Dermis blood vessel endothelial cell (primary cell): ENCODE results near the gene PDZD4. TPM values are rescaled to one million over a fixed set of nuclear protein-coding genes. Genes with fewer than 3 reads are reported as not detected.

Experiments used
- total RNA-seq: library from RNA; depleted of rRNA; stranded (reverse); fragments of >200 nt; gene quantifications from 2 replicates; pipeline ENCODE4 v1.2.3, GENCODE V29; 2014

Gene PDZD4
- total RNA-seq, 1 donor from 2014 or later: 0.68 TPM

Other genes with a start within 250 kb of the PDZD4 start
- gene CCNQ, start 231.4 kb downstream of the PDZD4 start, total RNA-seq: 27.0 and 42.4 TPM in 2 replicates
- gene DUSP9, start 183.3 kb downstream of the PDZD4 start, total RNA-seq: 0.05 and 0.17 TPM in 2 replicates
- gene PNCK, start 156.7 kb downstream of the PDZD4 start, total RNA-seq: not detected in 2 replicates
- 3.3 and 4.6 TPM in 2 replicates for gene SLC6A8, start 142.6 kb downstream of the PDZD4 start, total RNA-seq
- gene BCAP31, start 106.2 kb downstream of the PDZD4 start, total RNA-seq: 303 and 321 TPM in 2 replicates
- 10.0 and 16.6 TPM in 2 replicates for gene ABCD1, start 105.7 kb downstream of the PDZD4 start, total RNA-seq
- gene PLXNB3, start 66.3 kb downstream of the PDZD4 start, total RNA-seq: 5.1 and 14.1 TPM in 2 replicates
- under 0.01 and 0.05 TPM in 2 replicates for gene SRPK3, start 49.5 kb downstream of the PDZD4 start, total RNA-seq
- 35.1 and 63.9 TPM in 2 replicates for gene IDH3G, start 36.2 kb downstream of the PDZD4 start, total RNA-seq
- gene SSR4, start 35.9 kb downstream of the PDZD4 start, total RNA-seq: 75.9 and 143 TPM in 2 replicates
- gene L1CAM, start 55.6 kb upstream of the PDZD4 start, total RNA-seq: 1.1 and 2.4 TPM in 2 replicates
- gene AVPR2, start 74.1 kb upstream of the PDZD4 start, total RNA-seq: 4.7 and 6.3 TPM in 2 replicates
- gene ARHGAP4, start 95.7 kb upstream of the PDZD4 start, total RNA-seq: 16.0 and 27.2 TPM in 2 replicates
- 70.6 and 88.2 TPM in 2 replicates for gene NAA10, start 104.5 kb upstream of the PDZD4 start, total RNA-seq
- 12.1 and 27.4 TPM in 2 replicates for gene RENBP, start 114.1 kb upstream of the PDZD4 start, total RNA-seq
- gene HCFC1, start 141.3 kb upstream of the PDZD4 start, total RNA-seq: 15.3 and 48.9 TPM in 2 replicates
- gene TMEM187, start 142.2 kb upstream of the PDZD4 start, total RNA-seq: 6.0 and 6.5 TPM in 2 replicates
- gene IRAK1, start 189.4 kb upstream of the PDZD4 start, total RNA-seq: 53.8 and 81.9 TPM in 2 replicates